DOHH2 (cell line): ENCODE data around the gene KIF1B.
A peak's percentile ranks its signal among the peaks of the same experiment; 100 is the strongest.

Experiments used
- H3F3A ChIP-seq: fragments of 200-600 bp; sonication (generic), shearing (Covaris generic); 2 replicates; pipeline ENCODE4 v1.6.0; 2016; ENCODE audit warnings: antibody characterized with exemption, mild to moderate bottlenecking; ENCODE audit not compliant: control insufficient read depth, insufficient read depth
- H3K27ac ChIP-seq: fragments of 200-600 bp; sonication (generic); 2 replicates; pipeline ENCODE4 v1.5.1; 2014; ENCODE audit warnings: low read depth, mild to moderate bottlenecking, low read length, moderate library complexity
- H3K27me3 ChIP-seq: fragments of 200-600 bp; sonication (generic); 2 replicates; pipeline ENCODE4 v1.6.1; 2014; ENCODE audit warnings: mild to moderate bottlenecking, low read length, mixed read lengths; ENCODE audit not compliant: control insufficient read depth
- H3K36me3 ChIP-seq: fragments of 200-600 bp; sonication (generic); 2 replicates; pipeline ENCODE4 v1.6.1; 2014; ENCODE audit warnings: mild to moderate bottlenecking, low read length, moderate library complexity, mixed read lengths; ENCODE audit not compliant: control insufficient read depth
- H3K4me1 ChIP-seq: fragments of 200-600 bp; sonication (generic); 2 replicates; pipeline ENCODE4 v1.6.1; 2014; ENCODE audit warnings: mild to moderate bottlenecking, low read length, mixed read lengths; ENCODE audit not compliant: control insufficient read depth
- H3K4me2 ChIP-seq: fragments of 200-600 bp; sonication (generic); 2 replicates; pipeline ENCODE4 v1.6.0; 2014; ENCODE audit warnings: mild to moderate bottlenecking, low read length, moderate library complexity
- H3K4me3 ChIP-seq: fragments of 200-600 bp; sonication (generic); 2 replicates; pipeline ENCODE4 v1.5.1; 2014; ENCODE audit warnings: mild to moderate bottlenecking, low read length, mixed read lengths
- H3K79me2 ChIP-seq: fragments of 200-600 bp; sonication (generic); 2 replicates; pipeline ENCODE4 v1.6.1; 2014; ENCODE audit warnings: mild to moderate bottlenecking, low read length, mixed read lengths; ENCODE audit not compliant: control insufficient read depth
- H3K9me2 ChIP-seq: fragments of 200-600 bp; sonication (generic); replicated peaks from 2 replicates; pipeline ENCODE4 v1.6.1; 2014; ENCODE audit warnings: mild to moderate bottlenecking, low read length, mixed read lengths; ENCODE audit not compliant: control insufficient read depth
- H3K9me3 ChIP-seq: fragments of 200-600 bp; sonication (generic); 2 replicates; pipeline ENCODE4 v1.6.1; 2014; ENCODE audit warnings: antibody characterized with exemption, low read length, mixed read lengths; ENCODE audit not compliant: control insufficient read depth, insufficient read depth
- H4K20me1 ChIP-seq: fragments of 200-600 bp; sonication (generic); 2 replicates; pipeline ENCODE4 v1.6.0; 2014; ENCODE audit warnings: low read depth, mild to moderate bottlenecking, antibody characterized with exemption, low read length, moderate library complexity; ENCODE audit not compliant: control insufficient read depth, insufficient read depth
- CTCF ChIP-seq: fragments of 200-600 bp; sonication (generic); IDR thresholded peaks from one replicate; pipeline ENCODE4 v1.5.1; 2014; ENCODE audit warnings: antibody characterized with exemption, mild to moderate bottlenecking, low read depth, low read length; ENCODE audit not compliant: poor library complexity, severe bottlenecking
- EZH2phosphoT487 ChIP-seq: fragments of 200-600 bp; sonication (generic); IDR thresholded peaks from 2 replicates; pipeline ENCODE4 v1.6.1; 2017; ENCODE audit warnings: borderline replicate concordance, mild to moderate bottlenecking, antibody characterized with exemption, low read length, moderate library complexity, mixed read lengths

KIF1B gene

DNA sequence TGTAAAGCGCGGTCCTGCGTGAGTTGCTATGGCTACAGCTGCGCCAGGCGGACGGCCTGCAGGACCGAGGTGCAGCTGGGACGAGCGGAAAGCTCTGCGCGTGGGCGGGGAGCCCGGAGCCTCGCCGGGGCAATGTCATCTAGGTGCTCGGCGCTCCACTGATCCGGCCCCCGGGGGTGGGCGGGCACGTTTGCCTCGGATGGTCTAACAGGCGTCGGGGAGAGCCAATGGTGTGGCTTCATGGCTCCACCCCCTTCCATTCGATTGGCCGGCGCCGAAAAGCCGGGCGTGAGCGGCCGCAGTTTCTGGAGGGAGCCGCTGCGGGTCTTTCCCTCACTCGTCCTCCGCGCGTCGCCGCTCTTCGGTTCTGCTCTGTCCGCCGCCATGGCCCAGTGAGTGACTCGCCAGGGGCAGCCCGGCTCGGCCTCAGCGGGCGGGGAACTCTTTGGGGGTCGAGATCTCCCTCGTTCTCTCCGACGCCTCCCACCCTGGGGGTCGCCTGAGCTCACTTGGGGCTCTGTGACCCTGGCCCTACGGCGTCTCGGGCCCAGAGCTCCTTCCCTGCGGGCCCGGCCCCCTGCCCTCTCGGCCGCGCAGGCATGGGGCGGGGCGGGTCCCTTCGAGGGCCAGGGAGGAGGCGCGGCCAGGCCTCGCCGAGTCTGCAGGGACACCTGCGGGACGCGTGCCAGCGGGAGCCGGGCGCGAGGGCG lies 188.5 kb downstream of the KIF1B start, which contains the start of gene PGD:
Gene PGD (plus strand): TSS at position 331 of the 710 bp plus-strand sequence. CDS start 54 bp downstream, at position 385.
- H3F3A ChIP-seq: no peaks in the 10 kb centered on the region
- H3K9me3 ChIP-seq: no peaks in the 10 kb centered on the region; the same call in 1 of the 2 replicates
- H3K9me2 ChIP-seq: no peaks in the 10 kb centered on the region
- peak within 1 kb of the TSS; percentile 66 for H3K27ac ChIP-seq
- peaks cover 20% of the 10 kb centered on the region for H3K4me1 ChIP-seq
- TF ChIP-seq CTCF: no peak
- H3K4me2 ChIP-seq: peak within 1 kb of the TSS; percentile 98
- peaks cover 41% of the 10 kb centered on the region for H3K36me3 ChIP-seq
- peak within 1 kb of the TSS; percentile 97 for H3K4me3 ChIP-seq
- no peaks in the 10 kb centered on the region for H3K27me3 ChIP-seq
- 0 out of 2 replicates have a peak, but pooled peaks cover 8% of the 10 kb centered on the region for H4K20me1 ChIP-seq
- peaks cover 31% of the 10 kb centered on the region for H3K79me2 ChIP-seq

- Histone ChIP-seq H3K9me3 (no peaks in the 10 kb centered on the region), H3K79me2 (peaks cover 31% of the 10 kb centered on the region), H3K4me1 (peaks cover 20% of the 10 kb centered on the region), H3K4me2 (peak overlapping the region; percentile 98), H4K20me1 (0 out of 2 replicates have a peak, but pooled peaks cover 8% of the 10 kb centered on the region), H3K36me3 (peaks cover 47% of the 10 kb centered on the region), H3K9me2 (no peaks in the 10 kb centered on the region), H3F3A (no peaks in the 10 kb centered on the region), H3K27ac (peak overlapping the region; percentile 66), H3K27me3 (no peaks in the 10 kb centered on the region), H3K4me3 (peak overlapping the region; percentile 97)
- TF ChIP-seq CTCF (no peak), EZH2phosphoT487 (no peak)
These were observed 189.1 kb downstream of the KIF1B start for GRCh38 chr1:10399444-10399941.

DNA sequence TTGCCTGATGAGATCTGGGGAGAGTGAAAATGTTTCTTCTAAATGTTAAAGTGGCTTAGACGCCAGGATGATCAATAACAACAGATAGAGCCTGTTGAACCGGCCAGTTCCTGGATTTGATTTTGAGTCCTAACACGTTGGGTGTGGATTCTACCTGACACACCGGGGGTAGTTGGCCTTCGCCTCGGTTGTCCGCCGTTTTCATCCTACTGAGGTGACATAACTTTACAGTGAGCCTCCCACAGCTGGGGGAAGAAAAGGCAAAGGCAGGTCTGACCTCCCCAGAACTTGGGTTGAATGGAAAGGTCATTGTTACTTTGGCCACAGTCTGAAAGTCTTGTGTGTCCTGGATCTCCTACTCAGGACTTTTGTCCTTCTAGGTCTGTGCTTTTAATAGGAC lies 189.6 kb downstream of the KIF1B start:
- Histone ChIP-seq H4K20me1 (0 out of 2 replicates have a peak, but pooled peaks cover 8% of the 10 kb centered on the region), H3K79me2 (peaks cover 31% of the 10 kb centered on the region), H3K9me2 (no peaks in the 10 kb centered on the region), H3K4me2 (peak overlapping the region; percentile 98), H3K27ac (no peak overlapping the region), H3K9me3 (no peaks in the 10 kb centered on the region), H3K4me3 (peak overlapping the region; percentile 97), H3K27me3 (no peaks in the 10 kb centered on the region), H3F3A (no peaks in the 10 kb centered on the region), H3K36me3 (peaks cover 51% of the 10 kb centered on the region), H3K4me1 (peaks cover 20% of the 10 kb centered on the region)
- TF ChIP-seq CTCF (no peak), EZH2phosphoT487 (no peak)
